ENCODE results near the gene PPM1N. TPM values are rescaled to one million over a fixed set of nuclear protein-coding genes. Genes with fewer than 3 reads are reported as not detected.

PPM1N gene
- total RNA-seq, 1 donor from 2014 or later: 0.19 TPM

GRCh38 chr19:45528744-45529419 lies 30.6 kb downstream of the PPM1N start:
- H3K27me3 ChIP-seq (ENCODE audit: low read depth): peaks cover 5% of the 10 kb centered on the region
- peaks cover 46% of the 10 kb centered on the region for H3K4me1 ChIP-seq
- intact Hi-C loops (cut with micrococcal nuclease): loop anchor here (10.0 kb wide), 2 partner anchors 46 to 116 kb away; no protein-coding TSS in a partner anchor
- H3K36me3 ChIP-seq: peaks cover 30% of the 10 kb centered on the region
- H3K4me3 ChIP-seq: peak overlapping the region; percentile 60
- TF ChIP-seq CTCF (IDR thresholded peaks at IDR 0.05; ENCODE audit: borderline replicate concordance): no peak
- peaks cover 5% of the 10 kb centered on the region for H3K9me3 ChIP-seq (replicated peaks)
- no peak for DNase-seq
- H3K27ac ChIP-seq (replicated peaks): no peak overlapping the region

- Histone ChIP-seq H3K4me1 (peaks cover 40% of the 10 kb centered on the region), H3K27ac (replicated peaks) (no peak overlapping the region), H3K27me3 (ENCODE audit: low read depth) (peaks cover 5% of the 10 kb centered on the region), H3K9me3 (replicated peaks) (peaks cover 5% of the 10 kb centered on the region), H3K36me3 (peaks cover 25% of the 10 kb centered on the region), H3K4me3 (peak overlapping the region; percentile 60)
- DNase-seq: no peak
- intact Hi-C loops (cut with micrococcal nuclease): loop anchor here (10.0 kb wide), 2 partner anchors 45 to 115 kb away; no protein-coding TSS in a partner anchor
- no peak for TF ChIP-seq CTCF (IDR thresholded peaks at IDR 0.05; ENCODE audit: borderline replicate concordance)
Observed at GRCh38 chr19:45529420-45529785, 31.2 kb downstream of the PPM1N start.

GRCh38 chr19:45531349-45531748 lies 33.1 kb downstream of the PPM1N start:
- no peak for TF ChIP-seq CTCF (IDR thresholded peaks at IDR 0.05; ENCODE audit: borderline replicate concordance)
- intact Hi-C loops (cut with micrococcal nuclease): no loop called here

GRCh38 chr19:45539459-45539858 lies 41.2 kb downstream of the PPM1N start:
- Histone ChIP-seq H3K27me3 (ENCODE audit: low read depth) (no peaks in the 10 kb centered on the region), H3K36me3 (no peaks in the 10 kb centered on the region), H3K4me1 (no peaks in the 10 kb centered on the region), H3K4me3 (no peak overlapping the region), H3K9me3 (replicated peaks) (no peaks in the 10 kb centered on the region), H3K27ac (replicated peaks) (no peak overlapping the region)
- TF ChIP-seq CTCF (IDR thresholded peaks at IDR 0.05; ENCODE audit: borderline replicate concordance): no peak
- DNase-seq: no peak
- intact Hi-C loops (cut with micrococcal nuclease): no loop called here

More at GRCh38 chr19:45531349-45531748, 33.1 kb downstream of the PPM1N start:
- Histone ChIP-seq H3K4me3 (no peak overlapping the region), H3K9me3 (replicated peaks) (peaks cover 5% of the 10 kb centered on the region), H3K27me3 (ENCODE audit: low read depth) (peaks cover 5% of the 10 kb centered on the region), H3K36me3 (peaks cover 7% of the 10 kb centered on the region), H3K27ac (replicated peaks) (no peak overlapping the region), H3K4me1 (peaks cover 22% of the 10 kb centered on the region)
- no peak for DNase-seq

- no peaks in the 10 kb centered on the region for H3K27me3 ChIP-seq (ENCODE audit: low read depth)
- H3K27ac ChIP-seq (replicated peaks): no peak overlapping the region
- intact Hi-C loops (cut with micrococcal nuclease): no loop called here
- no peak overlapping the region for H3K4me3 ChIP-seq
- H3K4me1 ChIP-seq: no peaks in the 10 kb centered on the region
- H3K9me3 ChIP-seq (replicated peaks): no peaks in the 10 kb centered on the region
- DNase-seq: no peak
- no peak for TF ChIP-seq CTCF (IDR thresholded peaks at IDR 0.05; ENCODE audit: borderline replicate concordance)
- H3K36me3 ChIP-seq: no peaks in the 10 kb centered on the region
Observed at GRCh38 chr19:45542234-45542668, 44.0 kb downstream of the PPM1N start.

Measured in left ventricle myocardium inferior (tissue), 1 donor.